HCT116 (cell line): ENCODE data around the gene REST. TPM values are rescaled to one million over a fixed set of nuclear protein-coding genes. Genes with fewer than 3 reads are reported as not detected.

ENCODE experiments used
- CBX3 ChIP-seq: IDR thresholded peaks from 2 replicates; pipeline ENCODE4 v1.6.1; 2012; ENCODE audit warnings: low read depth
- CEBPB ChIP-seq: IDR thresholded peaks from 2 replicates; pipeline ENCODE4 v1.6.1; 2012; ENCODE audit warnings: low read depth
- EGR1 ChIP-seq: IDR thresholded peaks from 2 replicates; pipeline ENCODE4 v1.6.1; 2012; ENCODE audit warnings: low read depth
- ELF1 ChIP-seq: IDR thresholded peaks from 2 replicates; pipeline ENCODE4 v1.6.1; 2012; ENCODE audit warnings: low read depth, borderline replicate concordance
- JUND ChIP-seq: IDR thresholded peaks from 2 replicates; pipeline ENCODE4 v1.6.1; 2012
- MAX ChIP-seq: IDR thresholded peaks from 2 replicates; pipeline ENCODE4 v1.6.1; 2012
- POLR2A ChIP-seq: IDR thresholded peaks from 2 replicates; pipeline ENCODE4 v1.7.0; 2011; ENCODE audit warnings: borderline replicate concordance; ENCODE audit not compliant: insufficient read depth, insufficient read length; ENCODE audit errors: extremely low read depth
- POLR2AphosphoS5 ChIP-seq: IDR thresholded peaks from 2 replicates; pipeline ENCODE4 v1.6.1; 2011; ENCODE audit warnings: mild to moderate bottlenecking, low read depth, low read length, moderate library complexity
- REST ChIP-seq: IDR thresholded peaks from 2 replicates; pipeline ENCODE4 v1.6.1; 2012; ENCODE audit warnings: low read depth
- SP1 ChIP-seq: IDR thresholded peaks from 2 replicates; pipeline ENCODE4 v1.6.1; 2012; ENCODE audit warnings: low read depth
- SRF ChIP-seq: IDR thresholded peaks from 2 replicates; pipeline ENCODE4 v1.6.1; 2012; ENCODE audit warnings: low read depth
- YY1 ChIP-seq: IDR thresholded peaks from 2 replicates; pipeline ENCODE4 v1.6.1; 2011; ENCODE audit warnings: low read length, low read depth, moderate library complexity, mild to moderate bottlenecking; ENCODE audit not compliant: insufficient replicate concordance; ENCODE audit errors: extremely low read depth
- ZNF274 ChIP-seq: fragments of 200-500 bp; sonication (Bioruptor generic); IDR thresholded peaks from 2 replicates; pipeline ENCODE4 v1.6.1; 2014; ENCODE audit warnings: mild to moderate bottlenecking, low read depth, low read length, inconsistent platforms
- total RNA-seq: library from RNA; stranded (reverse); gene quantifications from one replicate; pipeline ENCODE4 v1.2.1, GENCODE V29; 2021; ENCODE audit not compliant: unreplicated experiment
- TF ChIP-seq, protein P1 (sequence below): IDR thresholded peaks from 2 replicates; pipeline ENCODE4 v1.6.1; 2011; ENCODE audit warnings: mild to moderate bottlenecking, low read length, moderate library complexity; ENCODE audit not compliant: insufficient replicate concordance; ENCODE audit errors: extremely low read depth

The REST gene
- total RNA-seq, 1 experiment from 2014 or later = 42.6 TPM

GRCh38 chr4:56977321-56978012 lies 69.8 kb downstream of the REST start, which contains the start of gene NOA1 (continued):
- TF ChIP-seq, protein P1, sequence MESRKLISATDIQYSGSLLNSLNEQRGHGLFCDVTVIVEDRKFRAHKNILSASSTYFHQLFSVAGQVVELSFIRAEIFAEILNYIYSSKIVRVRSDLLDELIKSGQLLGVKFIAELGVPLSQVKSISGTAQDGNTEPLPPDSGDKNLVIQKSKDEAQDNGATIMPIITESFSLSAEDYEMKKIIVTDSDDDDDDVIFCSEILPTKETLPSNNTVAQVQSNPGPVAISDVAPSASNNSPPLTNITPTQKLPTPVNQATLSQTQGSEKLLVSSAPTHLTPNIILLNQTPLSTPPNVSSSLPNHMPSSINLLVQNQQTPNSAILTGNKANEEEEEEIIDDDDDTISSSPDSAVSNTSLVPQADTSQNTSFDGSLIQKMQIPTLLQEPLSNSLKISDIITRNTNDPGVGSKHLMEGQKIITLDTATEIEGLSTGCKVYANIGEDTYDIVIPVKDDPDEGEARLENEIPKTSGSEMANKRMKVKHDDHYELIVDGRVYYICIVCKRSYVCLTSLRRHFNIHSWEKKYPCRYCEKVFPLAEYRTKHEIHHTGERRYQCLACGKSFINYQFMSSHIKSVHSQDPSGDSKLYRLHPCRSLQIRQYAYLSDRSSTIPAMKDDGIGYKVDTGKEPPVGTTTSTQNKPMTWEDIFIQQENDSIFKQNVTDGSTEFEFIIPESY = peak; percentile 95
- TF ChIP-seq POLR2A (peak; percentile 89), POLR2AphosphoS5 (peak; percentile 88), EGR1 (no peak), SRF (no peak), CEBPB (no peak), SP1 (peak; percentile 33; the same call in 1 of the 2 replicates), ELF1 (peak; percentile 57), YY1 (peak; percentile 16), CBX3 (no peak), ZNF274 (no peak), JUND (no peak), MAX (peak; percentile 61), REST (no peak)
